Measurements from ENCODE around the gene NHERF1.

NHERF1 gene

DNA sequence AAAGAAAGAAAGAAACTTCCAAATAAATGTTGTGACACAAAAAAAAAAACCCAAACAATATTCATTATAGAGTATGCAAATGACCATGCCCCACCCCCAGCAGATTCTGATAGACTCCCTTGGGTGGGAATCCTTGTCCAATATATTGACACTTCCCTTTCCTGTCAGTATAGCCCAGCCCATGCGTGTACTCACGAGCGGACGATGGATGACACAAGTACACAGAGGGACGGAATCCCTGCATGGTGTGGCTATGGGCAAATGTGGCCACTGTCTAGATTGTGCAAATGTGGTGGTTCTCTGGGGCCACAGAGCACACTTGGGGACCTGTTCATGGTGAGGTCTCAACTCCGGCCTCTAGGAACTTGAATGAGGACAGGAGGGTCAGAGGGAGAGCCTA, 8.3 kb upstream of the NHERF1 start:
- peak overlapping the region in 1 of 2 donors; percentile 9 for H3K9ac ChIP-seq (ENCODE audit: low read depth in 1 of 2, low read length in 2 of 2)
- no peaks in the 10 kb centered on the region for H3K36me3 ChIP-seq (ENCODE audit: control insufficient read depth in 1 of 2, insufficient read depth in 2 of 2, low read length in 2 of 2)
- H3K4me3 ChIP-seq (ENCODE audit: low read depth in 1 of 2, low read length in 2 of 2): no peak overlapping the region
- peaks cover 9 to 16% of the 10 kb centered on the region in 2 donors for H3K27me3 ChIP-seq (ENCODE audit: control insufficient read depth in 1 of 2, insufficient read depth in 2 of 2, low read length in 2 of 2)
- no peak overlapping the region for H3K27ac ChIP-seq (ENCODE audit: low read depth, low read length)
- no peaks in the 10 kb centered on the region for H3K9me3 ChIP-seq (ENCODE audit: control insufficient read depth in 1 of 2, low read length in 2 of 2)
- peaks cover 38 to 51% of the 10 kb centered on the region in 2 donors for H3K4me1 ChIP-seq (ENCODE audit: control insufficient read depth in 1 of 2, insufficient read depth in 2 of 2, low read length in 2 of 2)

DNA sequence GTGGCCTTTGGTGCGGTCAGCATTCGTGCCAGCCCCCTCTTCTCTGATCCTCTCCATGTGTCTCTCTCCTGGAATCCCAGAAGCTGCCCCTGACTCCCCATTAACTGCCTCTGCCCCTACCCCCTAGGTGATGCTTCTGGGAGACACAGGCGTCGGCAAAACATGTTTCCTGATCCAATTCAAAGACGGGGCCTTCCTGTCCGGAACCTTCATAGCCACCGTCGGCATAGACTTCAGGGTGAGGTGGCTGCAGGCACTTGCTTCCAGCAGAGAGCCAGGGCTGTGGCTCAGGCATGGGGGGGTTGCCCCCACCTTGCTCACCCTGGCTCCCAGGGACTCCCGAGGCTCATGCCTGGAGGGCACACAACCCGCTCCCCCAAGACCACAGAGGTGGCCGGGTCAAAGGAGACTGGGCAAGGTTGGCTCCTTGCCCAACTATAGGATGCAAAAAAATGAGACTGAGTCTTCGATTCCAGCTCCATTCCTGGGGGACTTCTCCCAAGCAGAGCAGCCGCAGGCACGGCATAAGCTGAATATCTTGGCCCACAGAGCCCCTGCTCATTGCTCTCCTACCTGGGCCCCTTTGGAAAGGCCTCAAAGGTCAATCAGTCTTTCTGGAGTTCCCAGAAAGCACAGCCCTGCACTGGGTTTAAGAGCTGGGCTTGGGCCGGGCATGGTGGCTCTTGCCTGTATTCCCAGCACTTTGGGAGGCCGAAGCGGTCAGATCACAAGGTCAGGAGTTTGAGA, 7.6 kb upstream of the NHERF1 start:
- no peak overlapping the region for H3K4me3 ChIP-seq (ENCODE audit: low read depth in 1 of 2, low read length in 2 of 2)
- no peak overlapping the region for H3K27ac ChIP-seq (ENCODE audit: low read depth, low read length)
- H3K36me3 ChIP-seq (ENCODE audit: control insufficient read depth in 1 of 2, insufficient read depth in 2 of 2, low read length in 2 of 2): no peaks in the 10 kb centered on the region
- no peak overlapping the region for H3K9ac ChIP-seq (ENCODE audit: low read depth in 1 of 2, low read length in 2 of 2)
- peaks cover 38 to 57% of the 10 kb centered on the region in 2 donors for H3K4me1 ChIP-seq (ENCODE audit: control insufficient read depth in 1 of 2, insufficient read depth in 2 of 2, low read length in 2 of 2)
- H3K27me3 ChIP-seq (ENCODE audit: control insufficient read depth in 1 of 2, insufficient read depth in 2 of 2, low read length in 2 of 2): peaks cover 9 to 16% of the 10 kb centered on the region in 2 donors
- H3K9me3 ChIP-seq (ENCODE audit: control insufficient read depth in 1 of 2, low read length in 2 of 2): no peaks in the 10 kb centered on the region

DNA sequence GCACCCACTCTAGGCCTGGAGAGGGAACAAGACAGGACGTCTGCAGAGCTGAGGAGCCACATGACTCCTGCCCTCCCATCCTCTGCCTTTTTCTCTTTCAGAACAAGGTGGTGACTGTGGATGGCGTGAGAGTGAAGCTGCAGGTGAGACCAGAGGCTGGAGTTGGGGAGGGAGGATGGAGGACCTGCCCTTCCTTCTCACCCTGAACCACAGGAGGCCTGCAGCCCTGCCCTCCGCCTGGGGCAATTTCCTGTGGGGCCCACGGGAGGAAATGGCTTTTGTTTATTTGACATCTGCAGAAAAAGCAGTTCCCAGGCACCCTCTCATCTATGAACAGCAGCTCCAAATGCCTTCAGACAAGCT, 6.3 kb upstream of the NHERF1 start:
- Histone ChIP-seq H3K4me3 (ENCODE audit: low read depth in 1 of 2, low read length in 2 of 2) (peak overlapping the region in 1 of 2 donors; percentile 32), H3K27ac (ENCODE audit: low read depth, low read length) (no peak overlapping the region), H3K36me3 (ENCODE audit: control insufficient read depth in 1 of 2, insufficient read depth in 2 of 2, low read length in 2 of 2) (no peaks in the 10 kb centered on the region), H3K27me3 (ENCODE audit: control insufficient read depth in 1 of 2, insufficient read depth in 2 of 2, low read length in 2 of 2) (peaks cover 9 to 16% of the 10 kb centered on the region in 2 donors), H3K4me1 (ENCODE audit: control insufficient read depth in 1 of 2, insufficient read depth in 2 of 2, low read length in 2 of 2) (peaks cover 45 to 69% of the 10 kb centered on the region in 2 donors), H3K9me3 (ENCODE audit: control insufficient read depth in 1 of 2, low read length in 2 of 2) (no peaks in the 10 kb centered on the region), H3K9ac (ENCODE audit: low read depth in 1 of 2, low read length in 2 of 2) (no peak overlapping the region)

DNA sequence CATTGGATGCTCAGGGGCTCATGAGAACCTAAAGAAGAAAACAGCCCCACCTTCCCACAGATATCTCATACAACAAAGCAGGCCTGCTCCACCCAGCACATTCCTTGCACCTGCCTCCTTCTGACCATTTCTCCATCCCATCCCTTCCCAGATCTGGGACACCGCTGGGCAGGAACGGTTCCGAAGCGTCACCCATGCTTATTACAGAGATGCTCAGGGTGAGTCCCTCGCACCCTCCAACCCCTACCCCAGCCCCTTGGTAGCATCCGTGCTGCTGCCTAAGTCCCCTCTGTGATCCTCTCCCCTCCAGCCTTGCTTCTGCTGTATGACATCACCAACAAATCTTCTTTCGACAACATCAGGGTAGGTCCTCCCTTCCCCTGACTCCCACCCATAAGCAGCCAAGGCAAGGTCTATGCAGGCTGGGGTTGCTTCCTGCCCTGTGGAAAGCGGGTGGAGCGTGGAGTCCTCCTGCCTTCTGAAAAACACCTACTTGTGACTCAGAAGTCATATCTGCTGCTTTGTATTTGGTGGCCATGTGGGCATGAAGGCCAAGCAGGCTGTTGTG, 5.4 kb upstream of the NHERF1 start:
- Histone ChIP-seq H3K4me3 (ENCODE audit: low read depth in 1 of 2, low read length in 2 of 2) (no peak overlapping the region), H3K9ac (ENCODE audit: low read depth in 1 of 2, low read length in 2 of 2) (no peak overlapping the region), H3K9me3 (ENCODE audit: control insufficient read depth in 1 of 2, low read length in 2 of 2) (no peaks in the 10 kb centered on the region), H3K36me3 (ENCODE audit: control insufficient read depth in 1 of 2, insufficient read depth in 2 of 2, low read length in 2 of 2) (no peaks in the 10 kb centered on the region), H3K4me1 (ENCODE audit: control insufficient read depth in 1 of 2, insufficient read depth in 2 of 2, low read length in 2 of 2) (peaks cover 43 to 69% of the 10 kb centered on the region in 2 donors), H3K27ac (ENCODE audit: low read depth, low read length) (no peak overlapping the region), H3K27me3 (ENCODE audit: control insufficient read depth in 1 of 2, insufficient read depth in 2 of 2, low read length in 2 of 2) (peaks cover 4 to 6% of the 10 kb centered on the region in 2 donors)

DNA sequence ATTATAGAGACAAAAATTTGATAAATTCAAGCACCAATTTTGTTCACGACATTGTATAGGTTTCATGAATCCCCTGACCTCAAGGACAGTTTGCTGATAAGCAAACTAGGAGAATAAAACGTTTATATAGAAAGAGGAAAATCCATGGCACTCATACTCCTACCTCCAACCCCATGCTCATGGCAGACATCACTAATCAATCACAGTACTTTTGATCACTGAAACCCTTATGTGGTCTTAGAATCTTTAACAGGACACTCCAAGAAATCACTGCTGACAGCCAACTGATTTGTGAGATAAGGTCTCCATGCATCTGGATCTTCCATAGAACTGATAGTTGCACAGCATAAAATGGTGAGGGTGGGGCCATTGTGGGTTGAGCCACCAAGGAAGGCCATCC, 4.7 kb upstream of the NHERF1 start:
- Histone ChIP-seq H3K9ac (ENCODE audit: low read depth in 1 of 2, low read length in 2 of 2) (no peak overlapping the region), H3K27me3 (ENCODE audit: control insufficient read depth in 1 of 2, insufficient read depth in 2 of 2, low read length in 2 of 2) (no peaks in the 10 kb centered on the region), H3K4me1 (ENCODE audit: control insufficient read depth in 1 of 2, insufficient read depth in 2 of 2, low read length in 2 of 2) (peaks cover 36 to 62% of the 10 kb centered on the region in 2 donors)

DNA sequence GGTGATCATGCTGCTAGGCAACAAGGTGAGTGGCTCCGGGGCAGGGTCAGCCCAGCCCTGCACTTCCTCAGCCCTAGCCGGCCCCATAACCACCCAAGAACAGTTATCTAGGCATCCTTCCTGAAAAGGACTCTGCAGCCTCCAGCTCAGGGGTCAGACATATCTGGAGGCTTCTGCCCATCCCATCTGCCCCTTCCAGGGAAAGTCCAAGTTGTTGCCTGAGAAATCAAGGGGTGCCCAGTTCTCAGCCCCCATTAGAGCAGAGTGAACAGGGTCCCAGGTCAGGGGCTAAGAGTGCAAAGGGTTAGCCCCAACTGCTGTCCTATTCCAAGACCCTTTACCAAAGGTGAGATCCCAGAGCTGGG, 4.1 kb upstream of the NHERF1 start:
- Histone ChIP-seq H3K27me3 (ENCODE audit: control insufficient read depth in 1 of 2, insufficient read depth in 2 of 2, low read length in 2 of 2) (no peaks in the 10 kb centered on the region), H3K36me3 (ENCODE audit: control insufficient read depth in 1 of 2, insufficient read depth in 2 of 2, low read length in 2 of 2) (no peaks in the 10 kb centered on the region), H3K9ac (ENCODE audit: low read depth in 1 of 2, low read length in 2 of 2) (peak overlapping the region in 1 of 2 donors; percentile 77), H3K4me3 (ENCODE audit: low read depth in 1 of 2, low read length in 2 of 2) (peak overlapping the region in 1 of 2 donors; percentile 50), H3K9me3 (ENCODE audit: control insufficient read depth in 1 of 2, low read length in 2 of 2) (no peaks in the 10 kb centered on the region), H3K4me1 (ENCODE audit: control insufficient read depth in 1 of 2, insufficient read depth in 2 of 2, low read length in 2 of 2) (peaks cover 32 to 60% of the 10 kb centered on the region in 2 donors), H3K27ac (ENCODE audit: low read depth, low read length) (no peak overlapping the region)

More for the DNA sequence above, 4.7 kb upstream of the NHERF1 start:
- H3K27ac ChIP-seq (ENCODE audit: low read depth, low read length): no peak overlapping the region
- no peak overlapping the region for H3K4me3 ChIP-seq (ENCODE audit: low read depth in 1 of 2, low read length in 2 of 2)
- no peaks in the 10 kb centered on the region for H3K36me3 ChIP-seq (ENCODE audit: control insufficient read depth in 1 of 2, insufficient read depth in 2 of 2, low read length in 2 of 2)
- H3K9me3 ChIP-seq (ENCODE audit: control insufficient read depth in 1 of 2, low read length in 2 of 2): no peaks in the 10 kb centered on the region

DNA sequence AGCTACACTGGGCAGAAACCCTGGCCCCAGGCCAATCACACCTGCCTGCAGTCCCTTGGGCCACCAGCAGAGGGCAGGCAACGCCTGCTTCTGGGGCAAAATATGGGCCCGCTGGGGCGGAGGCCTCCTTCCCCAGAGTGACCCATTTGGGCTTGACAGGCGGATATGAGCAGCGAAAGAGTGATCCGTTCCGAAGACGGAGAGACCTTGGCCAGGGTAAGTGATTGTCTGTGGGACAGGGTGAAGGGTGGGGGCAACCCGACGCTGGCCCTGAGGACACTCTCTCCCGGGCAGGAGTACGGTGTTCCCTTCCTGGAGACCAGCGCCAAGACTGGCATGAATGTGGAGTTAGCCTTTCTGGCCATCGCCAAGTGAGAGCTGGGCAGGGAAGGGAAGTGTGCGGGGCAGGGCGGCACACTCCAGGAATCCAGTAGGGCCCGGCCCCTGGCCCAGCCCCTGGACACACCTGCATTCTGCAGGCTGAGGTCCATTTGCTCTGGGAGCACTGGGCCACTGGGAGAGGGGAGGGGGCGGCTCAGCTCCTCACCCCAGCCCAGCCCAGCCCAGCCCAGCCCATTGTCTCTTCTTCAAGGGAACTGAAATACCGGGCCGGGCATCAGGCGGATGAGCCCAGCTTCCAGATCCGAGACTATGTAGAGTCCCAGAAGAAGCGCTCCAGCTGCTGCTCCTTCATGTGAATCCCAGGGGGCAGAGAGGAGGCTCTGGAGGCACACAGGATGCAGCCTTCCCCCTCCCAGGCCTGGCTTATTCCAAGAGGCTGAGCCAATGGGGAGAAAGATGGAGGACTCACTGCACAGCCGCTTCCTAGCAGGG, 3.5 kb upstream of the NHERF1 start:
- H3K36me3 ChIP-seq (ENCODE audit: control insufficient read depth in 1 of 2, insufficient read depth in 2 of 2, low read length in 2 of 2): no peaks in the 10 kb centered on the region
- H3K27me3 ChIP-seq (ENCODE audit: control insufficient read depth in 1 of 2, insufficient read depth in 2 of 2, low read length in 2 of 2): no peaks in the 10 kb centered on the region
- peak overlapping the region in 1 of 2 donors; percentile 77 for H3K9ac ChIP-seq (ENCODE audit: low read depth in 1 of 2, low read length in 2 of 2)
- H3K4me1 ChIP-seq (ENCODE audit: control insufficient read depth in 1 of 2, insufficient read depth in 2 of 2, low read length in 2 of 2): peaks cover 32 to 63% of the 10 kb centered on the region in 2 donors
- H3K27ac ChIP-seq (ENCODE audit: low read depth, low read length): no peak overlapping the region
- H3K9me3 ChIP-seq (ENCODE audit: control insufficient read depth in 1 of 2, low read length in 2 of 2): no peaks in the 10 kb centered on the region
- peak overlapping the region; percentile 50 to 53 for H3K4me3 ChIP-seq (ENCODE audit: low read depth in 1 of 2, low read length in 2 of 2)

DNA sequence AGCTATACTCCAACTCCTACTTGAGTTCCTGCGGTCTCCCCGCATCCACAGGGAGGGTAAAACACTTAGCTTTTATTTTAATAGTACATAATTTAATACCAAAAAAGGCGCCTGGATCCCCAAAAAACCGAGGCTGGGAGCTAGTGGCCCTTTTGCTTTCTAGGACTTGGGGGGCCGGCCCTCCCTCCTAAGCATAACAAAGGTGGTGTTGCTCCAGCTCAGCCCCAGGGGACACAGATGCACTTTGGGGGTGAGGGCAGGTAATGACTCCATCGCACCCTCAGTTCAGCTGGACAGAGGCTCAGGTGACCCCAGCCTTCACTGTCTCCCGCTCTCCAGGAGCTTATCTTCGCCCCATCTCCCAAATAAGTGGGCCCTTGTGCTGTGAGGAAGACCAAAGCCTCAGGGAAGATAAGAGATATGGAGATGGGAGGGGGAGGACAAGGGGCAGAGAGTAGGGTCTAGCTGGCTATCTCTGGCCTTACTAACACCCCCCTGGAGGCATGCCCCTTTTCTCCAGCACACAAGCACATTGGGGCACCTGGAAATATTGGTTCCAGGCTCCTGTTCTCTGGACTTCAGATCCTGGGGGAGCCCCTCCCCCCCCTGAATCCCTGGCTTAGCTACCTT, 2.8 kb upstream of the NHERF1 start:
- Histone ChIP-seq H3K9ac (ENCODE audit: low read depth in 1 of 2, low read length in 2 of 2) (no peak overlapping the region), H3K4me3 (ENCODE audit: low read depth in 1 of 2, low read length in 2 of 2) (no peak overlapping the region), H3K9me3 (ENCODE audit: control insufficient read depth in 1 of 2, low read length in 2 of 2) (no peaks in the 10 kb centered on the region), H3K4me1 (ENCODE audit: control insufficient read depth in 1 of 2, insufficient read depth in 2 of 2, low read length in 2 of 2) (peaks cover 38 to 64% of the 10 kb centered on the region in 2 donors), H3K27ac (ENCODE audit: low read depth, low read length) (no peak overlapping the region), H3K27me3 (ENCODE audit: control insufficient read depth in 1 of 2, insufficient read depth in 2 of 2, low read length in 2 of 2) (no peaks in the 10 kb centered on the region), H3K36me3 (ENCODE audit: control insufficient read depth in 1 of 2, insufficient read depth in 2 of 2, low read length in 2 of 2) (no peaks in the 10 kb centered on the region)

DNA sequence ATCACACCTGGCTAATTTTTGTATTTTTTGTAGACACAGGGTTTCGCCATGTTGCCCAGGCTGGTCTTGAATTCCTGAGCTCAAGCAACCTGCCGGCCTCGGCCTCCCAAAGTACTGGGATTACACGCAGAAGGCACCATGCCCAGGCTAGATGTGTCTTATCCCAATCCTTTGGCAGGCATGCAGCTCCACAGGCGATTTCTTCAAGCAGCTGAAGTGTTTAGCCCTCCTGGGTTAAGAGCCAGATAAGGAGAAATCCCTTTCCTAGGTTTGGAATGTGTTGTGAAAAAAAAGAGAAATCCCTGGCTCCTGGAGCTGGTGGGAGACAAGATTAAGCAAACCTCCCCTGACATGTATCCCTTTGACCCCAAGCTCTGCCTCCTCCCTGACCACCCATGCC, 2.1 kb upstream of the NHERF1 start:
- Histone ChIP-seq H3K4me1 (ENCODE audit: control insufficient read depth in 1 of 2, insufficient read depth in 2 of 2, low read length in 2 of 2) (peaks cover 45 to 71% of the 10 kb centered on the region in 2 donors), H3K27me3 (ENCODE audit: control insufficient read depth in 1 of 2, insufficient read depth in 2 of 2, low read length in 2 of 2) (no peaks in the 10 kb centered on the region), H3K4me3 (ENCODE audit: low read depth in 1 of 2, low read length in 2 of 2) (no peak overlapping the region), H3K9me3 (ENCODE audit: control insufficient read depth in 1 of 2, low read length in 2 of 2) (no peaks in the 10 kb centered on the region), H3K36me3 (ENCODE audit: control insufficient read depth in 1 of 2, insufficient read depth in 2 of 2, low read length in 2 of 2) (no peaks in the 10 kb centered on the region), H3K27ac (ENCODE audit: low read depth, low read length) (no peak overlapping the region), H3K9ac (ENCODE audit: low read depth in 1 of 2, low read length in 2 of 2) (no peak overlapping the region)

Data from duodenal mucosa (tissue), 2 donors.